ENCODE data around the gene RTCA. TPM values are rescaled to one million over a fixed set of nuclear protein-coding genes. Genes with fewer than 3 reads are reported as not detected.
"Not testable (repeated sequence)": the region's sequence is repeated elsewhere in the genome, so short reads cannot be mapped to it uniquely, and the experiment has no call there.

Gene RTCA
- total RNA-seq, 4 donors from 2014 or later = 13.6 to 29.0 (median 21.1) TPM

- H3K27ac ChIP-seq = peak within 1 kb of the TSS; percentile 64 to 87 (median 81)
- DNase-seq = peak; percentile 97
- H3K27me3 ChIP-seq = no peaks in the 10 kb centered on the region
- no peak for TF ChIP-seq CTCF (IDR thresholded peaks at IDR 0.05)
- TF ChIP-seq POLR2A (IDR thresholded peaks at IDR 0.05) = peak in 1 of 2 donors; percentile 91
- peak within 1 kb of the TSS; percentile 67 to 74 (median 69) for H3K4me3 ChIP-seq (replicated peaks in 1 of 3)
- no peaks in the 10 kb centered on the region for H3K36me3 ChIP-seq
- intact Hi-C loops (cut with DNase I) = no loop called here
- H3K9me3 ChIP-seq = no peaks in the 10 kb centered on the region
- H3K4me1 ChIP-seq = peaks cover 6 to 8% of the 10 kb centered on the region in 2 donors
- WGBS, 2 donors = 0 to 1% methylated on average over 31 of the region's 31 CpGs
These were observed 16.3 kb upstream of the RTCA start, which contains the start of gene DBT for GRCh38 chr1:100249537-100250257. TSS of gene DBT (minus strand) at chr1:100249834. CDS start at chr1:100249820, 14 bp downstream.

GRCh38 chr1:100250264-100250663, 15.8 kb upstream of the RTCA start:
- TF ChIP-seq CTCF (IDR thresholded peaks at IDR 0.05) = no peak
- TF ChIP-seq POLR2A (IDR thresholded peaks at IDR 0.05) = no peak
- Histone ChIP-seq H3K36me3 (no peaks in the 10 kb centered on the region), H3K9me3 (no peaks in the 10 kb centered on the region), H3K27me3 (no peaks in the 10 kb centered on the region), H3K4me1 (peaks cover 6 to 8% of the 10 kb centered on the region in 2 donors), H3K4me3 (replicated peaks in 1 of 3) (peak overlapping the region in 2 of 3 donors; percentile 8 to 74), H3K27ac (peak overlapping the region in 2 of 3 donors; percentile 28 to 81)
- intact Hi-C loops (cut with DNase I) = no loop called here
- WGBS, 2 donors = 0 to 2% methylated on average over 1 of the region's 1 CpG
- DNase-seq = no peak

- intact Hi-C loops (cut with DNase I) = no loop called here
- no peak overlapping the region for H3K4me3 ChIP-seq (replicated peaks in 1 of 3)
- DNase-seq = no peak
- WGBS, 2 donors = 97% methylated on average over 3 of the region's 3 CpGs
- no peaks in the 10 kb centered on the region for H3K9me3 ChIP-seq
- TF ChIP-seq POLR2A (IDR thresholded peaks at IDR 0.05) = no peak
- H3K27me3 ChIP-seq = no peaks in the 10 kb centered on the region
- H3K36me3 ChIP-seq = no peaks in the 10 kb centered on the region
- peaks cover 6 to 8% of the 10 kb centered on the region in 2 donors for H3K4me1 ChIP-seq
- H3K27ac ChIP-seq = no peak overlapping the region
These were observed 15.2 kb upstream of the RTCA start for GRCh38 chr1:100250807-100251206.

- DNase-seq = no peak
These were observed 13.1 kb upstream of the RTCA start for GRCh38 chr1:100252901-100253300.

GRCh38 chr1:100253552-100253951, 12.5 kb upstream of the RTCA start:
- DNase-seq = no peak
- WGBS, 2 donors = 48 to 60% methylated on average over 10 of the region's 10 CpGs
- H3K27ac ChIP-seq = no peak overlapping the region
- TF ChIP-seq CTCF (IDR thresholded peaks at IDR 0.05) (no peak), POLR2A (IDR thresholded peaks at IDR 0.05) (no peak)
- no peaks in the 10 kb centered on the region for H3K36me3 ChIP-seq
- H3K4me1 ChIP-seq = peaks cover 6% of the 10 kb centered on the region in 2 donors
- no peaks in the 10 kb centered on the region for H3K27me3 ChIP-seq
- intact Hi-C loops (cut with DNase I) = no loop called here
- no peak overlapping the region for H3K4me3 ChIP-seq (replicated peaks in 1 of 3)
- H3K9me3 ChIP-seq = no peaks in the 10 kb centered on the region

More at GRCh38 chr1:100252901-100253300, 13.1 kb upstream of the RTCA start:
- Histone ChIP-seq H3K27me3 (no peaks in the 10 kb centered on the region), H3K9me3 (no peaks in the 10 kb centered on the region), H3K36me3 (no peaks in the 10 kb centered on the region), H3K4me3 (replicated peaks in 1 of 3) (no peak overlapping the region), H3K4me1 (peaks cover 6 to 8% of the 10 kb centered on the region in 2 donors), H3K27ac (no peak overlapping the region)
- 80 to 82% methylated on average over 4 of the region's 4 CpGs for WGBS, 2 donors
- intact Hi-C loops (cut with DNase I) = no loop called here
- TF ChIP-seq CTCF (IDR thresholded peaks at IDR 0.05) (no peak), POLR2A (IDR thresholded peaks at IDR 0.05) (no peak)

GRCh38 chr1:100256273-100256672, 9.7 kb upstream of the RTCA start:
- H3K27me3 ChIP-seq; H3K9me3 ChIP-seq; DNase-seq; H3K27ac ChIP-seq; intact Hi-C loops (cut with DNase I); H3K36me3 ChIP-seq; H3K4me3 ChIP-seq (replicated peaks in 1 of 3); H3K4me1 ChIP-seq: not testable (repeated sequence)
- 89 to 92% methylated on average over 5 of the region's 5 CpGs for WGBS, 2 donors

- H3K4me1 ChIP-seq; DNase-seq; H3K36me3 ChIP-seq; intact Hi-C loops (cut with DNase I); H3K27me3 ChIP-seq; H3K9me3 ChIP-seq; H3K4me3 ChIP-seq (replicated peaks in 1 of 3); H3K27ac ChIP-seq: not testable (repeated sequence)
- WGBS, 2 donors = 81 to 93% methylated on average over 6 of the region's 6 CpGs
These were observed 7.6 kb upstream of the RTCA start for GRCh38 chr1:100258427-100258826.
